B cell (primary cell): ENCODE results near the gene SPPL3. TPM values are rescaled to one million over a fixed set of nuclear protein-coding genes. Genes with fewer than 3 reads are reported as not detected.
A peak's percentile ranks its signal among the peaks of the same experiment; 100 is the strongest.

Experiments
- ATAC-seq: fragments of 200-7000 bp; cut with Tn5 transposase; one replicate; pipeline ENCODE4 v1.10.0; 2021; ENCODE audit warnings: low read depth, mild to moderate bottlenecking, moderate number of reproducible peaks, moderate library complexity
- CTCF ChIA-PET: fragments of 350-600 bp; sonication (Branson Sonifier 250); formaldehyde crosslinking; loops from one replicate; lab custom pipeline; 2021; ENCODE audit warnings: antibody characterized with exemption, inconsistent platforms; lab: Charles Lee
- POLR2A ChIA-PET: fragments of 350-600 bp; sonication (Branson Sonifier 250); formaldehyde crosslinking; loops from one replicate; lab custom pipeline; 2021; ENCODE audit warnings: antibody characterized with exemption; lab: Charles Lee
- DNase-seq: peaks from one replicate; pipeline ENCODE4 v3.0.0; 2013
- H2AFZ ChIP-seq: 2 replicates; pipeline ENCODE4 v1.6.1; 2012; ENCODE audit warnings: mild to moderate bottlenecking, low read depth, low read length; ENCODE audit not compliant: insufficient read depth, poor library complexity, severe bottlenecking
- H3K27ac ChIP-seq, 2 donors: 1 replicate in 1 of 2; 2 replicates in 1 of 2; pipeline ENCODE4 v1.5.1; 2012 to 2013; ENCODE audit warnings: low read length in 2 of 2, mild to moderate bottlenecking in 2 of 2, moderate library complexity in 1 of 2
- H3K27me3 ChIP-seq, 4 experiments: fragments of 200-600 bp in 1 of 4; sonication (generic) in 1 of 4; replicated peaks in 1 of 4; 1 replicate in 2 of 4; 2 replicates in 2 of 4; pipeline versions ENCODE4 v1.6.1 to v1.7.0; 2013 to 2016; ENCODE audit warnings: low read length in 3 of 4, mild to moderate bottlenecking in 2 of 4, mixed read lengths in 1 of 4, moderate library complexity in 1 of 4; ENCODE audit not compliant: insufficient read depth in 4 of 4, control insufficient read depth in 3 of 4; ENCODE audit errors: control extremely low read depth in 1 of 4
- H3K36me3 ChIP-seq, 2 experiments: replicated peaks in 1 of 2; 1 replicate in 1 of 2; 2 replicates in 1 of 2; pipeline versions ENCODE4 v1.6.1 to v1.7.1; 2013; ENCODE audit warnings: low read length in 1 of 2; ENCODE audit not compliant: insufficient read depth in 2 of 2, control insufficient read depth in 1 of 2; ENCODE audit errors: control extremely low read depth in 1 of 2, extremely low read depth in 1 of 2
- H3K4me1 ChIP-seq, 2 donors: fragments of 200-600 bp in 1 of 2; sonication (generic) in 1 of 2; 1 replicate in 1 of 2; 2 replicates in 1 of 2; pipeline versions ENCODE4 v1.5.1 to v1.6.1; 2013 to 2017; ENCODE audit warnings: low read length in 2 of 2; ENCODE audit not compliant: control insufficient read depth in 2 of 2, insufficient read depth in 2 of 2
- H3K4me2 ChIP-seq: replicated peaks from 2 replicates; pipeline ENCODE3; 2012; ENCODE audit warnings: mild to moderate bottlenecking, low read depth, low read length; ENCODE audit not compliant: poor library complexity, severe bottlenecking
- H3K4me3 ChIP-seq, 5 experiments: fragments of 200-600 bp in 1 of 5; sonication (generic) in 1 of 5; 1 replicate in 3 of 5; 2 replicates in 2 of 5; pipeline versions ENCODE4 v1.5.1 to v1.7.0; 2011 to 2016; ENCODE audit warnings: low read length in 4 of 5, mild to moderate bottlenecking in 4 of 5, low read depth in 2 of 5, control low read depth in 1 of 5, moderate library complexity in 1 of 5; ENCODE audit not compliant: insufficient read depth in 1 of 5; ENCODE audit errors: control extremely low read depth in 1 of 5, extremely low read depth in 1 of 5
- H3K79me2 ChIP-seq: fragments of 200-600 bp; sonication (generic); one replicate; pipeline ENCODE4 v1.6.0; 2016; ENCODE audit warnings: low read length; ENCODE audit not compliant: control insufficient read depth, insufficient read depth
- H3K9ac ChIP-seq: fragments of 200-600 bp; sonication (generic); 2 replicates; pipeline ENCODE4 v1.6.1; 2017; ENCODE audit warnings: mild to moderate bottlenecking, low read length, moderate library complexity
- H3K9me3 ChIP-seq, 3 donors: one replicate each; pipeline versions ENCODE4 v1.6.1 to v1.7.1; 2013; ENCODE audit warnings: low read length in 2 of 3; ENCODE audit not compliant: control insufficient read depth in 2 of 3, insufficient read depth in 1 of 3; ENCODE audit errors: control extremely low read depth in 1 of 3
- H4K20me1 ChIP-seq: 2 replicates; pipeline ENCODE4 v1.6.0; 2012; ENCODE audit warnings: mild to moderate bottlenecking, low read length; ENCODE audit not compliant: insufficient read depth, control insufficient read depth, poor library complexity, severe bottlenecking
- H3K27ac Mint-ChIP-seq: one replicate; pipeline ENCODE4 v1.8.0; 2021; ENCODE audit warnings: mixed read lengths
- H3K27me3 Mint-ChIP-seq: one replicate; pipeline ENCODE4 v1.8.0; 2021; ENCODE audit warnings: mixed read lengths
- H3K4me1 Mint-ChIP-seq: one replicate; pipeline ENCODE4 v1.8.0; 2021; ENCODE audit warnings: mixed read lengths
- H3K4me3 Mint-ChIP-seq: one replicate; pipeline ENCODE4 v1.8.0; 2021; ENCODE audit warnings: mixed read lengths
- H3K9me3 Mint-ChIP-seq: one replicate; pipeline ENCODE4 v1.8.0; 2022; ENCODE audit warnings: mixed read lengths; ENCODE audit not compliant: insufficient read depth
- CTCF ChIP-seq: fragments of 200-600 bp; IDR thresholded peaks from one replicate; pipeline ENCODE4 v1.8.0; 2022; ENCODE audit warnings: antibody characterized with exemption, mild to moderate bottlenecking
- EZH2 ChIP-seq: IDR thresholded peaks from 2 replicates; pipeline ENCODE4 v1.6.1; 2012; ENCODE audit warnings: borderline replicate concordance, low read depth, mild to moderate bottlenecking, moderate library complexity, low read length; ENCODE audit not compliant: insufficient read depth, poor library complexity, severe bottlenecking
- WGBS: methylation state at CpG from one replicate; pipeline ENCODE4 v1.1.5; 2013; ENCODE audit warnings: missing lambda C conversion rate; ENCODE audit not compliant: insufficient coverage; 5-methylcytosine and 5-hydroxymethylcytosine counted together
- intact Hi-C: fragments of 100-400 bp; cut with micrococcal nuclease; formaldehyde crosslinking; loops from one replicate; pipeline ENCODE4 v1.10.0; 2022
- polyA plus RNA-seq: library from polyadenylated mRNA; depleted of rRNA; stranded (reverse); fragments of >200 nt; gene quantifications from 2 replicates; pipeline ENCODE4 v1.2.3, GENCODE V29; 2012
- total RNA-seq, 2 donors: library from RNA; stranded (reverse); fragments of 120-200 nt in 1 of 2; gene quantifications; 1 replicate in 1 of 2; 2 replicates in 1 of 2; pipeline versions ENCODE4 v1.2.3 to v1.2.4, GENCODE V29; 2013 to 2022

SPPL3 gene
- total and polyA plus RNA-seq, 2 donors (not counting 1 experiment from before 2014, with no cell fraction given): 12.3 to 43.6 TPM

- Histone ChIP-seq H3K4me3 (no peak overlapping the region), H4K20me1 (peaks cover 46% of the 10 kb centered on the region), H3K4me2 (no peak overlapping the region), H3K27me3 (no peaks in the 10 kb centered on the region), H3K9me3 (peaks cover 0 to 12% (median 5%) of the 10 kb centered on the region in 3 donors), H3K36me3 (peaks cover 4% of the 10 kb centered on the region in 2 experiments), H3K27ac (no peak overlapping the region), H2AFZ (no peak overlapping the region), H3K9ac (no peak overlapping the region), H3K79me2 (peaks cover 57% of the 10 kb centered on the region), H3K4me1 (peaks cover 29 to 30% of the 10 kb centered on the region in 2 donors)
- Mint-ChIP-seq H3K4me1 (peaks cover 53% of the 10 kb centered on the region), H3K9me3 (peaks cover 5% of the 10 kb centered on the region), H3K4me3 (no peak overlapping the region), H3K27me3 (no peaks in the 10 kb centered on the region), H3K27ac (no peak overlapping the region)
- intact Hi-C loops: no loop called here
- TF ChIP-seq EZH2 (no peak), CTCF (no peak)
- POLR2A ChIA-PET: no interaction called here
- ATAC-seq (no peak), DNase-seq (no peak)
- CTCF ChIA-PET: interaction anchor here (0.7 to 1.2 kb wide), 3 partner anchors 16 to 56 kb away, joined by 3 to 5 read pairs (median 3); no protein-coding TSS in a partner anchor
These were observed 103.5 kb downstream of the SPPL3 start for GRCh38 chr12:120800665-120801064.

- Histone ChIP-seq H3K27me3 (no peaks in the 10 kb centered on the region), H3K36me3 (peaks cover 4% of the 10 kb centered on the region in 2 experiments), H3K4me2 (peak overlapping the region; percentile 42), H4K20me1 (peaks cover 46% of the 10 kb centered on the region), H3K9ac (no peak overlapping the region), H3K27ac (peak overlapping the region in 1 of 2 donors; percentile 27), H2AFZ (no peak overlapping the region), H3K4me1 (peaks cover 29 to 30% of the 10 kb centered on the region in 2 donors), H3K4me3 (no peak overlapping the region), H3K9me3 (peaks cover 0 to 15% (median 13%) of the 10 kb centered on the region in 3 donors), H3K79me2 (peaks cover 54% of the 10 kb centered on the region)
- peak overlapping the region; percentile 17 for H3K27ac Mint-ChIP-seq
- no peaks in the 10 kb centered on the region for H3K27me3 Mint-ChIP-seq
- ChIA-PET POLR2A (interaction anchor here (0.7 kb wide), 1 partner anchor 101 kb away, joined by 3 read pairs; no protein-coding TSS in a partner anchor), CTCF (interaction anchor here (0.6 to 1.4 kb wide), 3 partner anchors 35 to 172 kb away, joined by 3 to 5 read pairs (median 3); no protein-coding TSS in a partner anchor)
- peak overlapping the region; percentile 20 for H3K4me3 Mint-ChIP-seq
- intact Hi-C loops: loop anchor here (2.0 kb wide), 1 partner anchor 21 kb away; no protein-coding TSS in a partner anchor
- WGBS: 83% methylated on average over 1 of the region's 3 CpGs
- DNase-seq (no peak), ATAC-seq (no peak)
- peaks cover 53% of the 10 kb centered on the region for H3K4me1 Mint-ChIP-seq
- H3K9me3 Mint-ChIP-seq: peaks cover 11% of the 10 kb centered on the region
- TF ChIP-seq EZH2 (no peak), CTCF (no peak)
These were observed 104.7 kb downstream of the SPPL3 start for GRCh38 chr12:120799243-120800045.
